ENCODE data around the gene GPR107.

GPR107 gene

DNA sequence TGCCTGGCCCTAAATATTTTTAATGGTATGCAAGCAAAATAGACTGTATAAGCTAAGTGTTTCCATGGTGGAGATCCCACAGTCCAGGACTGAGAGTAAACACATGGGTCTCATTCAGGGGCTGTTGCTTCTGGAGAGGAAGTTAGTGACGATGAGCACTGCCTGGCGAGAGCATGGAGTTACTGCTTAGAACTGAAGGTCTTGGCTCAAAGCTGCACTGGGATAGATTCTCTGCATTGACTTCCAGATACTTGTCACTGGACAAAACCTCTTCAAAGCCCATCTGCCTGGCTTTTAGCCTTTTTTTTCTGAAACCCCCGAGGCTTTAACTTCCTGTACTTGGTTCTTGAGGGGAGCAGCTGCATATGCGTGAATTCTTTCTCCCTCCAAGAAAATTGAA is 39.2 kb downstream of the GPR107 start:
- DNase-seq = no peak
- Histone ChIP-seq H3K9me3 (ENCODE audit: insufficient read depth, low read depth, low read length) (peaks cover 2% of the 10 kb centered on the region), H3K4me1 (ENCODE audit: control insufficient read depth in 1 of 2, insufficient read depth in 2 of 2, low read length in 2 of 2) (no peaks in the 10 kb centered on the region), H3K36me3 (ENCODE audit: control insufficient read depth in 1 of 2, insufficient read depth in 2 of 2, low read length in 2 of 2) (peaks cover 31 to 34% of the 10 kb centered on the region in 2 experiments), H3K18ac (ENCODE audit: low read length) (no peak overlapping the region), H3K14ac (ENCODE audit: low read length) (no peak overlapping the region), H3K4ac (ENCODE audit: low read depth, low read length) (no peak overlapping the region), H4K8ac (ENCODE audit: low read depth, low read length) (no peak overlapping the region), H2BK12ac (ENCODE audit: low read length) (no peak overlapping the region), H3K4me3 (ENCODE audit: low read depth, low read length) (no peak overlapping the region), H3K27me3 (ENCODE audit: insufficient read depth, low read length) (no peaks in the 10 kb centered on the region), H3K4me2 (ENCODE audit: low read length) (no peak overlapping the region), H2AFZ (ENCODE audit: insufficient read depth, low read length, poor library complexity) (no peak overlapping the region), H3K27ac (ENCODE audit: low read depth, low read length) (no peak overlapping the region), H2BK120ac (ENCODE audit: insufficient read depth, low read length, poor library complexity) (no peak overlapping the region), H3K79me1 (ENCODE audit: low read length) (no peaks in the 10 kb centered on the region), H3K9ac (ENCODE audit: low read length) (no peak overlapping the region), H4K91ac (ENCODE audit: low read depth, low read length) (no peak overlapping the region), H4K12ac (ENCODE audit: low read depth, low read length) (no peak overlapping the region), H2AK5ac (ENCODE audit: low read length) (no peak overlapping the region), H2BK5ac (ENCODE audit: low read depth, low read length, poor library complexity) (no peak overlapping the region), H3K79me2 (ENCODE audit: control insufficient read depth, insufficient read depth, low read length, poor library complexity) (no peaks in the 10 kb centered on the region), H3K23ac (ENCODE audit: low read length) (no peak overlapping the region)
- WGBS (ENCODE audit: extremely low coverage, insufficient coverage, insufficient read length) = no CpG with 5 or more reads among the region's 4 CpGs

DNA sequence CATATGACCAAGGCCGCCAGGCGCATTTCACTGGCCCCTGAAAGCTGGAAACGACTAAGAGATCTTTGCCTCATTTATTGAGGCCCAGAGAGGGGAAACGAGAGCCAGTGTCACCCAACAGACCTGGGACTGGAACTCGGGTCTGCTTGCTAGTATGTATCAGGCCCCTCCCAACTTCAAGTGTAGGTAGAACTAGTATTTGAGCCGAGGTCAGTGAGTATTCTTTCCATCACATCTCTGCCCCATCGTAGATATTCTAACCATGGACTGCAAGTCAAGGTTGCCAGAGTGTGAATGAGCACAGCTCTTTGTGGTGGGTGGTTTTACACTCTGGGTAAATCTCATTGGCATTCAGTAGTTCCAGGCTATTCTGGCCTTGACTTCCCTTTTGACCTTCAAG is 42.2 kb downstream of the GPR107 start:
- Histone ChIP-seq H3K4ac (ENCODE audit: low read depth, low read length) (no peak overlapping the region), H4K91ac (ENCODE audit: low read depth, low read length) (no peak overlapping the region), H3K27ac (ENCODE audit: low read depth, low read length) (no peak overlapping the region), H2AK5ac (ENCODE audit: low read length) (no peak overlapping the region), H3K9me3 (ENCODE audit: insufficient read depth, low read depth, low read length) (no peaks in the 10 kb centered on the region), H3K4me2 (ENCODE audit: low read length) (no peak overlapping the region), H2BK120ac (ENCODE audit: insufficient read depth, low read length, poor library complexity) (no peak overlapping the region), H3K4me3 (ENCODE audit: low read depth, low read length) (no peak overlapping the region), H3K23ac (ENCODE audit: low read length) (no peak overlapping the region), H3K79me1 (ENCODE audit: low read length) (no peaks in the 10 kb centered on the region), H3K9ac (ENCODE audit: low read length) (no peak overlapping the region), H3K36me3 (ENCODE audit: control insufficient read depth in 1 of 2, insufficient read depth in 2 of 2, low read length in 2 of 2) (peaks cover 34 to 42% of the 10 kb centered on the region in 2 experiments), H4K8ac (ENCODE audit: low read depth, low read length) (no peak overlapping the region), H3K4me1 (ENCODE audit: control insufficient read depth in 1 of 2, insufficient read depth in 2 of 2, low read length in 2 of 2) (no peaks in the 10 kb centered on the region), H3K18ac (ENCODE audit: low read length) (no peak overlapping the region), H4K12ac (ENCODE audit: low read depth, low read length) (no peak overlapping the region), H3K27me3 (ENCODE audit: insufficient read depth, low read length) (no peaks in the 10 kb centered on the region), H2AFZ (ENCODE audit: insufficient read depth, low read length, poor library complexity) (no peak overlapping the region), H2BK5ac (ENCODE audit: low read depth, low read length, poor library complexity) (no peak overlapping the region), H2BK12ac (ENCODE audit: low read length) (no peak overlapping the region), H3K14ac (ENCODE audit: low read length) (no peak overlapping the region), H3K79me2 (ENCODE audit: control insufficient read depth, insufficient read depth, low read length, poor library complexity) (no peaks in the 10 kb centered on the region)
- no CpG with 5 or more reads among the region's 7 CpGs for WGBS (ENCODE audit: extremely low coverage, insufficient coverage, insufficient read length)
- no peak for DNase-seq

DNA sequence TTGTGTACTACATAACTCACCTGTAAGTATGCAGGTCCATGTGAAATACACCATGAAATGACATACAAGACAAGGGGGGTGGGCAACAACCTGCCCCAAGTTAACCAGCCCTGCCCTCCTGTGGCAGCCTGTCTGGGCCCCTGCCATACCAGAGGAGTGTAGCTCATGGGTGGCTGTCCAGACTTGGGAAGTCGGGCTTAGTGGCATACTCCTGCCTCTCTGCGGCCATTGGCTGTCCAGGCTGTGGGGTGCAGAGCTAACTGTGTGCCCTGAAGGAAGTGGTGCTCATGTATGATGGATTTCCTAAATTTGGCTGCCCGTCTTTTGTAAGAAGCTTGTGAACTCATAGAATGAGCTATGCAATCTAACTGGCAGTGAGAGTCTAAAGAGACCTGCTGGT is 47.0 kb downstream of the GPR107 start:
- Histone ChIP-seq H2BK120ac (ENCODE audit: insufficient read depth, low read length, poor library complexity) (no peak overlapping the region), H3K9ac (ENCODE audit: low read length) (no peak overlapping the region), H3K18ac (ENCODE audit: low read length) (no peak overlapping the region), H2AK5ac (ENCODE audit: low read length) (no peak overlapping the region), H3K9me3 (ENCODE audit: insufficient read depth, low read depth, low read length) (peaks cover 1% of the 10 kb centered on the region), H3K4me1 (ENCODE audit: control insufficient read depth in 1 of 2, insufficient read depth in 2 of 2, low read length in 2 of 2) (no peaks in the 10 kb centered on the region), H3K27ac (ENCODE audit: low read depth, low read length) (no peak overlapping the region), H3K36me3 (ENCODE audit: control insufficient read depth in 1 of 2, insufficient read depth in 2 of 2, low read length in 2 of 2) (peaks cover 36 to 60% of the 10 kb centered on the region in 2 experiments), H4K8ac (ENCODE audit: low read depth, low read length) (no peak overlapping the region), H3K14ac (ENCODE audit: low read length) (no peak overlapping the region), H2BK12ac (ENCODE audit: low read length) (no peak overlapping the region), H3K23ac (ENCODE audit: low read length) (no peak overlapping the region), H3K27me3 (ENCODE audit: insufficient read depth, low read length) (no peaks in the 10 kb centered on the region), H3K79me2 (ENCODE audit: control insufficient read depth, insufficient read depth, low read length, poor library complexity) (no peaks in the 10 kb centered on the region), H3K4ac (ENCODE audit: low read depth, low read length) (no peak overlapping the region), H3K4me2 (ENCODE audit: low read length) (no peak overlapping the region), H4K12ac (ENCODE audit: low read depth, low read length) (no peak overlapping the region), H3K79me1 (ENCODE audit: low read length) (no peaks in the 10 kb centered on the region), H2AFZ (ENCODE audit: insufficient read depth, low read length, poor library complexity) (no peak overlapping the region), H3K4me3 (ENCODE audit: low read depth, low read length) (no peak overlapping the region), H2BK5ac (ENCODE audit: low read depth, low read length, poor library complexity) (no peak overlapping the region), H4K91ac (ENCODE audit: low read depth, low read length) (no peak overlapping the region)
- no peak for DNase-seq
- no CpG with 5 or more reads among the region's 3 CpGs for WGBS (ENCODE audit: extremely low coverage, insufficient coverage, insufficient read length)

- no peak overlapping the region for H3K23ac ChIP-seq (ENCODE audit: low read length)
- H3K36me3 ChIP-seq (ENCODE audit: control insufficient read depth in 1 of 2, insufficient read depth in 2 of 2, low read length in 2 of 2) = peaks cover 34 to 58% of the 10 kb centered on the region in 2 experiments
- DNase-seq = no peak
- peaks cover 1% of the 10 kb centered on the region for H3K9me3 ChIP-seq (ENCODE audit: insufficient read depth, low read depth, low read length)
- no peak overlapping the region for H3K4me3 ChIP-seq (ENCODE audit: low read depth, low read length)
- H2AK5ac ChIP-seq (ENCODE audit: low read length) = no peak overlapping the region
- no peak overlapping the region for H3K18ac ChIP-seq (ENCODE audit: low read length)
- H4K91ac ChIP-seq (ENCODE audit: low read depth, low read length) = no peak overlapping the region
- no peaks in the 10 kb centered on the region for H3K4me1 ChIP-seq (ENCODE audit: control insufficient read depth in 1 of 2, insufficient read depth in 2 of 2, low read length in 2 of 2)
- H3K9ac ChIP-seq (ENCODE audit: low read length) = no peak overlapping the region
- no peak overlapping the region for H4K12ac ChIP-seq (ENCODE audit: low read depth, low read length)
- no peak overlapping the region for H3K14ac ChIP-seq (ENCODE audit: low read length)
- no peak overlapping the region for H3K27ac ChIP-seq (ENCODE audit: low read depth, low read length)
- H3K4me2 ChIP-seq (ENCODE audit: low read length) = no peak overlapping the region
- no peaks in the 10 kb centered on the region for H3K79me2 ChIP-seq (ENCODE audit: control insufficient read depth, insufficient read depth, low read length, poor library complexity)
- WGBS (ENCODE audit: extremely low coverage, insufficient coverage, insufficient read length) = no CpG with 5 or more reads among the region's 9 CpGs
- H2BK12ac ChIP-seq (ENCODE audit: low read length) = no peak overlapping the region
- no peak overlapping the region for H4K8ac ChIP-seq (ENCODE audit: low read depth, low read length)
- no peaks in the 10 kb centered on the region for H3K27me3 ChIP-seq (ENCODE audit: insufficient read depth, low read length)
- no peaks in the 10 kb centered on the region for H3K79me1 ChIP-seq (ENCODE audit: low read length)
- H2BK120ac ChIP-seq (ENCODE audit: insufficient read depth, low read length, poor library complexity) = no peak overlapping the region
- no peak overlapping the region for H2AFZ ChIP-seq (ENCODE audit: insufficient read depth, low read length, poor library complexity)
- no peak overlapping the region for H3K4ac ChIP-seq (ENCODE audit: low read depth, low read length)
- H2BK5ac ChIP-seq (ENCODE audit: low read depth, low read length, poor library complexity) = no peak overlapping the region
Observed at GRCh38 chr9:130101915-130102314, 48.2 kb downstream of the GPR107 start.

Data from trophoblast cell (in vitro differentiated cells and primary cell).